ENCODE data around the gene KIAA1328. TPM values are rescaled to one million over a fixed set of nuclear protein-coding genes. Genes with fewer than 3 reads are reported as not detected.

Gene KIAA1328
- total RNA-seq, 4 donors from 2014 or later, result 21.2 to 26.6 (median 24.8) TPM

- WGBS, 2 donors, result 96% methylated on average over 4 of the region's 4 CpGs
- Histone ChIP-seq H3K27me3 (no peaks in the 10 kb centered on the region), H3K4me1 (no peaks in the 10 kb centered on the region), H3K4me3 (replicated peaks in 1 of 3) (no peak overlapping the region), H3K27ac (no peak overlapping the region), H3K36me3 (peaks cover 0 to 5% of the 10 kb centered on the region in 2 donors), H3K9me3 (no peaks in the 10 kb centered on the region)
- TF ChIP-seq CTCF (IDR thresholded peaks at IDR 0.05), result no peak
- no peak for TF ChIP-seq POLR2A (IDR thresholded peaks at IDR 0.05)
- intact Hi-C loops (cut with DNase I), result no loop called here
- DNase-seq, result no peak
Measured at GRCh38 chr18:36821681-36822080, 7.2 kb upstream of the KIAA1328 start.

- Histone ChIP-seq H3K36me3 (no peaks in the 10 kb centered on the region), H3K27me3 (no peaks in the 10 kb centered on the region), H3K27ac (no peak overlapping the region), H3K4me3 (replicated peaks in 1 of 3) (no peak overlapping the region), H3K4me1 (peaks cover 0 to 11% of the 10 kb centered on the region in 2 donors), H3K9me3 (no peaks in the 10 kb centered on the region)
- DNase-seq, result no peak
- intact Hi-C loops (cut with DNase I), result no loop called here
- TF ChIP-seq CTCF (IDR thresholded peaks at IDR 0.05) (no peak), POLR2A (IDR thresholded peaks at IDR 0.05) (no peak)
Measured at GRCh38 chr18:36825526-36825925, 3.4 kb upstream of the KIAA1328 start.

GRCh38 chr18:36826556-36826955 is 2.4 kb upstream of the KIAA1328 start:
- no peaks in the 10 kb centered on the region for H3K27me3 ChIP-seq
- intact Hi-C loops (cut with DNase I), result no loop called here
- no peak for TF ChIP-seq CTCF (IDR thresholded peaks at IDR 0.05)
- no peak for TF ChIP-seq POLR2A (IDR thresholded peaks at IDR 0.05)
- H3K36me3 ChIP-seq, result no peaks in the 10 kb centered on the region
- peaks cover 0 to 11% of the 10 kb centered on the region in 2 donors for H3K4me1 ChIP-seq
- H3K4me3 ChIP-seq (replicated peaks in 1 of 3), result no peak overlapping the region
- DNase-seq, result no peak
- H3K9me3 ChIP-seq, result no peaks in the 10 kb centered on the region
- WGBS, 2 donors, result 95 to 97% methylated on average over 3 of the region's 3 CpGs
- no peak overlapping the region for H3K27ac ChIP-seq

- no peak for TF ChIP-seq CTCF (IDR thresholded peaks at IDR 0.05)
- intact Hi-C loops (cut with DNase I), result no loop called here
- no peaks in the 10 kb centered on the region for H3K9me3 ChIP-seq
- DNase-seq, result peak in 1 of 2 donors; percentile 39
- 1% methylated on average over 17 to 18 of the region's 18 CpGs for WGBS, 2 donors
- no peaks in the 10 kb centered on the region for H3K36me3 ChIP-seq
- peak overlapping the region; percentile 67 to 91 (median 73) for H3K27ac ChIP-seq
- H3K4me3 ChIP-seq (replicated peaks in 1 of 3), result peak overlapping the region; percentile 84 to 87 (median 86)
- no peaks in the 10 kb centered on the region for H3K27me3 ChIP-seq
- H3K4me1 ChIP-seq, result peaks cover 0 to 11% of the 10 kb centered on the region in 2 donors
Measured at GRCh38 chr18:36828157-36828629, 734 bp upstream of the KIAA1328 start.

GRCh38 chr18:36829362-36830157 is 633 bp downstream of the KIAA1328 start:
- peak; percentile 12 to 19 for DNase-seq
- no peaks in the 10 kb centered on the region for H3K36me3 ChIP-seq
- intact Hi-C loops (cut with DNase I), result no loop called here
- H3K27me3 ChIP-seq, result no peaks in the 10 kb centered on the region
- peak overlapping the region; percentile 84 to 87 (median 86) for H3K4me3 ChIP-seq (replicated peaks in 1 of 3)
- peak overlapping the region; percentile 67 to 91 (median 73) for H3K27ac ChIP-seq
- no peak for TF ChIP-seq POLR2A (IDR thresholded peaks at IDR 0.05)
- no peak for TF ChIP-seq CTCF (IDR thresholded peaks at IDR 0.05)
- 13 to 18% methylated on average over 12 to 15 of the region's 17 CpGs for WGBS, 2 donors
- H3K9me3 ChIP-seq, result no peaks in the 10 kb centered on the region
- peaks cover 0 to 11% of the 10 kb centered on the region in 2 donors for H3K4me1 ChIP-seq
